Keratinocyte (primary cell): ENCODE measurements around the gene PITX1. TPM values are rescaled to one million over a fixed set of nuclear protein-coding genes. Genes with fewer than 3 reads are reported as not detected.

Source experiments
- DNase-seq: peaks from one replicate; pipeline ENCODE4 v3.0.0-alpha.2; 2011; ENCODE audit warnings: low read depth, missing footprints, low spot score
- FAIRE-seq: peaks from 2 replicates; lab custom pipeline; 2011; peaks lifted over from hg19 to GRCh38; lab: Jason Lieb, UNC
- H2AFZ ChIP-seq: 2 replicates; pipeline ENCODE4 v1.6.0; 2012; ENCODE audit warnings: low read length, control low read depth, inconsistent platforms; ENCODE audit not compliant: control insufficient read depth
- H3K27ac ChIP-seq: 2 replicates; pipeline ENCODE4 v1.5.1; 2011; ENCODE audit warnings: low read length; ENCODE audit not compliant: control insufficient read depth, insufficient read depth
- H3K27me3 ChIP-seq: 3 replicates; pipeline ENCODE4 v1.6.0; 2011; ENCODE audit warnings: low read length; ENCODE audit not compliant: control insufficient read depth, insufficient read depth; ENCODE audit errors: extremely low read depth
- H3K36me3 ChIP-seq, 2 experiments: 2 replicates in 1 of 2; 3 replicates in 1 of 2; pipeline ENCODE4 v1.5.1; 2011; ENCODE audit warnings: low read length in 2 of 2, mild to moderate bottlenecking in 1 of 2; ENCODE audit not compliant: control insufficient read depth in 2 of 2, insufficient read depth in 2 of 2; ENCODE audit errors: extremely low read depth in 1 of 2
- H3K4me1 ChIP-seq: 3 replicates; pipeline ENCODE4 v1.5.1; 2011; ENCODE audit warnings: low read length; ENCODE audit not compliant: control insufficient read depth, insufficient read depth; ENCODE audit errors: extremely low read depth
- H3K4me2 ChIP-seq: 3 replicates; pipeline ENCODE4 v1.6.0; 2011; ENCODE audit warnings: low read depth, low read length; ENCODE audit not compliant: control insufficient read depth, insufficient read depth; ENCODE audit errors: extremely low read depth
- H3K4me3 ChIP-seq, 3 experiments: fragments of 200-600 bp in 1 of 3; sonication (generic) in 1 of 3; 2 replicates in 2 of 3; 3 replicates in 1 of 3; pipeline ENCODE4 v1.5.1; 2011 to 2016; ENCODE audit warnings: low read length in 3 of 3, mild to moderate bottlenecking in 3 of 3, control low read depth in 2 of 3, inconsistent platforms in 1 of 3, low read depth in 1 of 3, mixed read lengths in 1 of 3, mixed run types in 1 of 3, moderate library complexity in 1 of 3; ENCODE audit not compliant: control insufficient read depth in 2 of 3, insufficient read depth in 2 of 3; ENCODE audit errors: extremely low read depth in 1 of 3
- H3K79me2 ChIP-seq: 2 replicates; pipeline ENCODE4 v1.6.0; 2012; ENCODE audit warnings: low read length; ENCODE audit not compliant: control insufficient read depth, insufficient read depth
- H3K9ac ChIP-seq: 3 replicates; pipeline ENCODE4 v1.6.0; 2011; ENCODE audit warnings: low read length; ENCODE audit not compliant: control insufficient read depth, insufficient read depth; ENCODE audit errors: extremely low read depth
- H3K9me1 ChIP-seq: 3 replicates; pipeline ENCODE4 v1.6.0; 2011; ENCODE audit warnings: low read length; ENCODE audit not compliant: control insufficient read depth, insufficient read depth; ENCODE audit errors: extremely low read depth
- H3K9me3 ChIP-seq: 2 replicates; pipeline ENCODE4 v1.5.1; 2012; ENCODE audit warnings: low read depth, low read length; ENCODE audit not compliant: control insufficient read depth
- H4K20me1 ChIP-seq: 3 replicates; pipeline ENCODE4 v1.6.0; 2011; ENCODE audit warnings: low read length; ENCODE audit not compliant: control insufficient read depth, insufficient read depth; ENCODE audit errors: extremely low read depth
- CTCF ChIP-seq, 3 experiments: IDR thresholded peaks in 1 of 3; conservative IDR thresholded peaks in 1 of 3; optimal IDR thresholded peaks in 1 of 3; 2 replicates in 2 of 3; 3 replicates in 1 of 3; pipeline versions ENCODE3 to v1.5.1; 2011; ENCODE audit warnings: low read length in 3 of 3, mild to moderate bottlenecking in 3 of 3, moderate library complexity in 2 of 3, control low read depth in 1 of 3, inconsistent platforms in 1 of 3; ENCODE audit not compliant: insufficient read depth in 2 of 3; ENCODE audit errors: extremely low read depth in 1 of 3
- EZH2 ChIP-seq: IDR thresholded peaks from one replicate; pipeline ENCODE4 v1.6.1; 2012; ENCODE audit warnings: inconsistent platforms, mild to moderate bottlenecking, low read length, moderate library complexity
- dilution Hi-C: fragments of 300-500 bp; cut with MboI; formaldehyde crosslinking; loops from one replicate; pipeline ENCODE4 v1.7.0; 2020; ENCODE audit warnings: low sequenced_read_pairs; ENCODE audit not compliant: extremely low pct_ligation_motif_present
- polyA plus RNA-seq, 5 experiments: library from polyadenylated mRNA; depleted of rRNA in 3 of 5; stranded (reverse) in 3 of 5; stranded (forward) in 1 of 5; unstranded in 1 of 5; fragments of >200 nt; gene quantifications; 1 replicate in 1 of 5; 2 replicates in 3 of 5; 3 replicates in 1 of 5; pipeline versions ENCODE4 v1.2.1 to v1.2.3, GENCODE V29; 2011 to 2012; ENCODE audit warnings: missing spikeins in 2 of 5, low read depth in 1 of 5, low replicate concordance in 1 of 5

Gene PITX1
- polyA plus RNA-seq, 1 donor (not counting 4 experiments of a cell fraction or from before 2014, with no cell fraction given), result 0.73 TPM

DNA sequence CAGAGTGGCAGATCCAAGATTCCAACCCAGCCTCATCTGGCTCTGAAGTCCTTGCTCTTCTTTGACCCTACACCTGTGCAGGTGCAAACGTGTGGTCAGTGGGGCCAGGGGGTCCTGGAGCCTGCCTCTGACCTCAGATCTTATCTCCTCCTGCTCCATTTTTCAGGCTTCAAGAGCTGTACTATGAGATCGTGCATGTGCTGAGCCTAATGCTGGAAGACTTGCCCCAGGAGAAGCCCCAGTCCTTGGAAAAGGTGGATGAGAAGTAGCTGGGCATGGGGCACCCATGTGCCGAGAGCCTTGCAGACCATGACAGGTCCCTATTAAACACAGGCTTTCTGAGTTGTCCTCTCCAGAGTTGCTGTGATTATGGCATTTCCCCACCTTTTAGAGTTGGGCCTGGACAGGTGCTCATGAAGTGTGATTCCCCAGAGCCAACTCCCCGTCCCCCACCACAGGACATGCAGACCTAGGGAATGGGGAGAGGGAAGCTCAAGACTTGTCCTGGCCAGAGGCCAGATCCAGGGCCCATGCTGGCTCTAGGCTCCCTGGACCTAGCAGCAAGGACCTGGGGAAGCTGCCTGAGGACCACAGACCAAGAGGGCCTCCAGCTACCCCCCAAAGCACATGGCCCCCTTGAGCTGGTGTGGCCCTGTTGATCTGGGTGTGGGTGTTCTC lies 22.5 kb downstream of the PITX1 start:
- H3K79me2 ChIP-seq, result no peaks in the 10 kb centered on the region
- H2AFZ ChIP-seq, result no peak overlapping the region
- TF ChIP-seq EZH2 (no peak), CTCF (optimal IDR thresholded peaks at IDR 0.05 in 1 of 3, IDR thresholded peaks at IDR 0.05 in 1 of 3, conservative IDR thresholded peaks at IDR 0.05 in 1 of 3; ENCODE audit: extremely low read depth in 1 of 3, insufficient read depth in 2 of 3, low read length in 3 of 3) (no peak)
- peaks cover 3% of the 10 kb centered on the region for H3K27me3 ChIP-seq
- no peaks in the 10 kb centered on the region for H3K4me1 ChIP-seq
- H3K4me2 ChIP-seq, result no peak overlapping the region
- dilution Hi-C loops, result no loop called here
- no peaks in the 10 kb centered on the region for H3K9me1 ChIP-seq
- no peaks in the 10 kb centered on the region for H3K36me3 ChIP-seq
- H3K4me3 ChIP-seq, result no peak overlapping the region
- DNase-seq (no peak), FAIRE-seq (no peak)
- H3K27ac ChIP-seq, result no peak overlapping the region
- no peaks in the 10 kb centered on the region for H4K20me1 ChIP-seq
- H3K9me3 ChIP-seq, result no peaks in the 10 kb centered on the region
- no peak overlapping the region for H3K9ac ChIP-seq

DNA sequence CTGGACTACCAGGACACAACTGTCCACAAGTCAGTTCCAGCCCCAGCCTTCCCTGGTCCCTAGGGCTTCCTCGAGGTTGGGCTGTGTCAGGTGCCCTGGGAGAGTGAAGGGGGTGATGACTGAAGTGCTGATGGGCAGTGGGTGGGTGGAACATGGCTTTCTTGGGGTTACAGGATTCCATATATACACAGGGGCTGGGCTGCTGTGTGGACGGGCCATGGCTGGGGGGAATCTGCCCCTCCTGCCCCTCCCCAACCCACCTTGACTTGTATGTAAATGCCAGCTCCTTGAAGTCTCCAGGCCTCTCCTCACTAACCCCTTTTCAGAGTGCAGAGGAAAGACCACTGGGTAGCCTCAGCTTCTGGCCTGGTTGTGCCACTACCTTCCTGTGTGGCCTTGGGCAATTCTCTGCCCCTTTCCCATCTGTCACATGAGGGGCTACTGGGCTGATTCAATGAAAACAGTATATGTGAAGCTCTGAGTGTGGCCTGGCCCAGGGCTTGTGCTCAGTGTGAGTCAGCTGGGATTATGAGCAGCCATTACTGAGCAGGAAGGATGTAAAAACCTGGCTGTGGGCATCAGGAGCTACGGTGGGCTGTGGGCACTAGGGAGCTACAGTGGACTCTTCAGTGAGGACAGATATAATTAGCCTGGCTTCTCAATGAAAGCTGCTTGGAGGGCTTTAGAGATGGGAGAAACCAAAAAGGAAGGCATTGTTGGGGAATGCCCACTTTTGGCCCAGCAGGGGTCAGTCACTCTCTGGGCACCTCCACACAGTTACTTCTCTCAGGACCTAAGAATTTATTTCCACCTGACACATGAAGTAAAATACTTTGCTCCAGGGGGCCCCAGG lies 23.3 kb downstream of the PITX1 start:
- FAIRE-seq (no peak), DNase-seq (no peak)
- Histone ChIP-seq H2AFZ (no peak overlapping the region), H3K36me3 (no peaks in the 10 kb centered on the region), H3K27ac (no peak overlapping the region), H3K4me1 (no peaks in the 10 kb centered on the region), H3K4me2 (no peak overlapping the region), H3K9me3 (no peaks in the 10 kb centered on the region), H3K4me3 (no peak overlapping the region), H3K9ac (no peak overlapping the region), H4K20me1 (no peaks in the 10 kb centered on the region), H3K9me1 (no peaks in the 10 kb centered on the region), H3K79me2 (no peaks in the 10 kb centered on the region), H3K27me3 (peaks cover under 1% of the 10 kb centered on the region)
- TF ChIP-seq EZH2 (no peak), CTCF (optimal IDR thresholded peaks at IDR 0.05 in 1 of 3, IDR thresholded peaks at IDR 0.05 in 1 of 3, conservative IDR thresholded peaks at IDR 0.05 in 1 of 3; ENCODE audit: extremely low read depth in 1 of 3, insufficient read depth in 2 of 3, low read length in 3 of 3) (peak in 2 of 3 experiments; percentile 5 to 16)
- dilution Hi-C loops, result no loop called here
